Measurements from ENCODE around the gene PODNL1. TPM values are rescaled to one million over a fixed set of nuclear protein-coding genes. Genes with fewer than 3 reads are reported as not detected.

PODNL1 gene
- total RNA-seq, 3 donors from 2014 or later = 1.7 to 3.4 (median 2.9) TPM

DNA sequence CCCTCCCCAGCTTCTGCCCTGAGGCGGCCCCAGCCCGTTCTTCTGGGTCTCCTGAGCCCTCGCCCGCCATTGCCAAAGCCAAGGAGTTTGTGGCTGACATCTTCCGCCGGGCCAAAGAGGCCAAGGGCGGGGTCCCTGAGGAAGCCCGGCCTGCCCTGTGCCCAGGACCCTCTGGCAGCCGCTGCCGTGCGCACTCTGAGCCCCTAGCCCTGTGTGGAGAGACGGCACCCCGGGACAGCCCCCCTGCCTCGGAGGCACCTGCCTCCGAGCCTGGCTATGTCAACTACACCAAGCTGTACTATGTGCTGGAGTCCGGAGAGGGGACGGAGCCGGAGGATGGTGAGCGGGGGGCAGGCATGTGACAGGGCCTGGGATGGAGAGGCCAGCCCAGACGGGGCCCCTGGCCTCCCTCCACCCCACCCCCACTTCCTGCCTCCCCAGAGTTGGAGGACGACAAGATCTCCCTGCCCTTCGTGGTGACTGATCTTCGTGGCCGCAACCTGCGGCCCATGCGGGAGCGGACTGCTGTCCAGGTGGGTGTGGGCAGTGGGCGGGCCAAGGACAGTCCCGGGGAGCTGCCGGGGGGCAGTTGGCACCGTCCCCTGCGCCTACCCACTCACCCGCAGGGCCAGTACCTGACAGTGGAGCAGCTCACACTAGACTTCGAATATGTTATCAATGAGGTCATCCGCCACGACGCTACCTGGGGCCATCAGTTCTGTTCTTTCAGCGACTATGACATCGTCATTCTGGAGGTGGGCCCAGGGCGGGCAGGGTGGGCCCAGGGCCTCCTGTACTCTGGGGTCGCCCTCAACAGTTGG, 21.1 kb upstream of the PODNL1 start:
- DNase-seq (peak in 1 of 3 donors; percentile 46), ATAC-seq (no peak)
- Histone ChIP-seq H3K4me3 (no peak overlapping the region), H3K36me3 (ENCODE audit: low read depth) (peaks cover 12% of the 10 kb centered on the region), H3K4me1 (ENCODE audit: low read depth) (no peaks in the 10 kb centered on the region), H3K9me3 (no peaks in the 10 kb centered on the region)
- intact Hi-C loops (cut with DNase I, micrococcal nuclease) = no loop called here
- TF ChIP-seq, protein P1, sequence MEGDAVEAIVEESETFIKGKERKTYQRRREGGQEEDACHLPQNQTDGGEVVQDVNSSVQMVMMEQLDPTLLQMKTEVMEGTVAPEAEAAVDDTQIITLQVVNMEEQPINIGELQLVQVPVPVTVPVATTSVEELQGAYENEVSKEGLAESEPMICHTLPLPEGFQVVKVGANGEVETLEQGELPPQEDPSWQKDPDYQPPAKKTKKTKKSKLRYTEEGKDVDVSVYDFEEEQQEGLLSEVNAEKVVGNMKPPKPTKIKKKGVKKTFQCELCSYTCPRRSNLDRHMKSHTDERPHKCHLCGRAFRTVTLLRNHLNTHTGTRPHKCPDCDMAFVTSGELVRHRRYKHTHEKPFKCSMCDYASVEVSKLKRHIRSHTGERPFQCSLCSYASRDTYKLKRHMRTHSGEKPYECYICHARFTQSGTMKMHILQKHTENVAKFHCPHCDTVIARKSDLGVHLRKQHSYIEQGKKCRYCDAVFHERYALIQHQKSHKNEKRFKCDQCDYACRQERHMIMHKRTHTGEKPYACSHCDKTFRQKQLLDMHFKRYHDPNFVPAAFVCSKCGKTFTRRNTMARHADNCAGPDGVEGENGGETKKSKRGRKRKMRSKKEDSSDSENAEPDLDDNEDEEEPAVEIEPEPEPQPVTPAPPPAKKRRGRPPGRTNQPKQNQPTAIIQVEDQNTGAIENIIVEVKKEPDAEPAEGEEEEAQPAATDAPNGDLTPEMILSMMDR (IDR thresholded peaks at IDR 0.05) = no peak

DNA sequence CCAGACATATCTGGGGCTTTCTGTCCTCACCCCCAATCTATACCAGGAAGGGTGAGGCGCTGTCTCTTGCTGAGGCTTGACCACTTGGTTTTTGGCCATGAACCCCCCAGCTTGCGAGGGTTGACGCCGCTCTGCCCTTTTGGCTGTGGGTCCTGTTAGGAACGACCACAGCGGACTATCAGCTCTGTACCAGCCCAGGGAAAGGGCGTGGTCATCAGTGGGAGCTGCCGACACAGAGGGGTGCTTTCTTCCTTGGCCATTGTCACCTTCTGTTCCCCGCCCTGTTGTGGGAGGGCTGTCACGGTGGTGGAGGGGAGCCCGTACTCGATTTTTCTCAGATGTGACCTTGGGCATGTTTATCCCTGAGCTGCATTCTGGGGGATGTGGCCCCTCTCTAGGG, 19.8 kb upstream of the PODNL1 start:
- no peak for ATAC-seq
- Histone ChIP-seq H3K9me3 (no peaks in the 10 kb centered on the region), H3K4me3 (no peak overlapping the region), H3K4me1 (ENCODE audit: low read depth) (peaks cover 10% of the 10 kb centered on the region), H3K36me3 (ENCODE audit: low read depth) (peaks cover 12% of the 10 kb centered on the region)
- DNase-seq = no peak
- intact Hi-C loops (cut with DNase I, micrococcal nuclease) = no loop called here
- TF ChIP-seq, protein P1 (IDR thresholded peaks at IDR 0.05) = no peak

DNA sequence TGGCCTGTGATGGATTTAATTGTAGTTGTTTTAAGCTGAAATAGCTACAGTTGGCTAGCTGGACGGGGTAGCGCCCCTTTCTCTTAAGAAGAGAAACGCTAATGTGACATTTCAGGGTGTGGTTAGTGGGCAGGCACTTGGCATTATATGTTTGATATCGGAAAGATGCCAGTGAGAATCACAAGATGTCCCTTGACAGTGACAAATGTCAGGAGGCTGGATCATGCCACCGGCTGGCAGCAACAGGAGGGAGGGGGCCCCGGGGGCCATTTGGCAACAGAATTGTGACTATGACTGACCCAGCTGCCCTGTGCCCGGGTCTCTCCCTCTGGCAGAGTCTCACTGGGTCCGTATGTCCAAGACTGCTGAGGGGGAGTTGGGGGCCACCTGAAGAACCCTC, 18.8 kb upstream of the PODNL1 start:
- Histone ChIP-seq H3K4me3 (no peak overlapping the region), H3K36me3 (ENCODE audit: low read depth) (peaks cover 15% of the 10 kb centered on the region), H3K9me3 (no peaks in the 10 kb centered on the region), H3K4me1 (ENCODE audit: low read depth) (peaks cover 13% of the 10 kb centered on the region)
- no peak for DNase-seq
- intact Hi-C loops (cut with DNase I, micrococcal nuclease) = no loop called here
- no peak for ATAC-seq
- TF ChIP-seq, protein P1 (IDR thresholded peaks at IDR 0.05) = no peak

DNA sequence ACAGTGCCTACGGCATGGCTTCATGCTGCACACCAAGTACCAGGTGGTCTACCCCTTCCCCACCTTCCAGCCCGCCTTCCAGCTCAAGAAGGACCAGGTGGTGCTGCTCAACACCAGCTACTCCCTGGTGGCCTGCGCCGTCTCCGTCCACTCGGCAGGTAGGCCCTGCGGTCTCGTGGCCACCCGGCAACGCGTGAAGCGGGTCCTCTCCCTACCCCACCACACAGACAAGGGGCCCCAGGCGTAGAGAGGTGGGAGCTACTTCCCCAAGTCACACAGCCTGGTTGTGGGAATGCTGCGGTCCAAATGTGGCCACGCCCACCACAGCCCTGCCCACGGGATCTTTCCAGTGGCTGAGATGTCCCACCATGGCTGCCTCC, 18.1 kb upstream of the PODNL1 start:
- no peak overlapping the region for H3K4me3 ChIP-seq
- no peaks in the 10 kb centered on the region for H3K9me3 ChIP-seq
- intact Hi-C loops (cut with DNase I, micrococcal nuclease) = no loop called here
- DNase-seq (peak in 1 of 3 donors; percentile 46), ATAC-seq (no peak)
- H3K4me1 ChIP-seq (ENCODE audit: low read depth) = peaks cover 17% of the 10 kb centered on the region
- TF ChIP-seq, protein P1 (IDR thresholded peaks at IDR 0.05) = no peak
- H3K36me3 ChIP-seq (ENCODE audit: low read depth) = peaks cover 16% of the 10 kb centered on the region

DNA sequence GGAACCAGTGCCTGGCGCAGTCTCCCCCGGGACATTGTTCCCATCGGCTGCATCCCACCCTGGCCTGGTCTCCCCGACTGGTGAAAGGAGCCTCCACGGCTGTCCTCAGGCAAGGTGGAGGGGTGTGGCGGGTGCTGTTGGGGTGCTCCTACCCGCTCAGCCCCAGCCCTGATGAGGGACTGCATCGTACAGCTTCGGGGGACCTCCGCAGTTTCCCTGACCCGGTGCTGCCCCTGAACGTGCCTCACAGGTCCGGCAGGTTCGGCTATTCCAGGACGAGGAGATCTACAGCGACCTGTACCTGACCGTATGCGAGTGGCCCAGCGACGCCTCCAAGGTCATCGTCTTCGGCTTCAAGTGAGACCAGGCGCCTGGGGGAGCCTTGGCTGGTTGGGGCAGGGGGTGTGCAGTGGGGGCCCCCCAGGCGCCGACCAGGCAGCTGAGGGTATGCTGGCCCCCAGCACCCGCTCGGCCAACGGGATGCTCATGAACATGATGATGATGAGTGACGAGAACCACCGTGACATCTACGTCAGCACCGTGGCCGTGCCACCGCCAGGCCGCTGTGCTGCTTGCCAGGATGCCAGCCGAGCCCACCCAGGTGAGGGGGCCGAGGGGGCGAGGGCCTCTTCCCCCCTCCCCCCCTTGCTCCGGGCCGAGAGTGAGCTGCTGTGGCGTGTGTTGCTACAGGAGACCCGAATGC, 17.6 kb upstream of the PODNL1 start:
- H3K4me3 ChIP-seq = no peak overlapping the region
- ATAC-seq = no peak
- intact Hi-C loops (cut with DNase I, micrococcal nuclease) = no loop called here
- peak in 1 of 3 donors; percentile 52 for DNase-seq
- H3K4me1 ChIP-seq (ENCODE audit: low read depth) = peaks cover 17% of the 10 kb centered on the region
- no peaks in the 10 kb centered on the region for H3K9me3 ChIP-seq
- TF ChIP-seq, protein P1 (IDR thresholded peaks at IDR 0.05) = no peak
- peaks cover 16% of the 10 kb centered on the region for H3K36me3 ChIP-seq (ENCODE audit: low read depth)
